Heart left ventricle (tissue), 13 donors: ENCODE data around the gene CCDC178.

Experiments used
- POLR2A ChIP-seq, 2 donors: fragments of 450-650 bp; IDR thresholded peaks; one replicate each; pipeline ENCODE4 v1.6.1; 2017; ENCODE audit warnings: antibody characterized with exemption in 2 of 2, mild to moderate bottlenecking in 2 of 2, moderate library complexity in 2 of 2
- TF ChIP-seq, protein P1 (sequence below), 12 donors: fragments of 200-600 bp; sonication (generic) in 4 of 12; IDR thresholded peaks; one replicate each; pipeline versions ENCODE4 v1.5.0 to v1.8.0; 2018 to 2022; ENCODE audit warnings: antibody characterized with exemption in 12 of 12, mild to moderate bottlenecking in 5 of 12
- donor health status: ischemic (EF 13 %, LVEDD 7.1; RV severe dilation, severe dysfunction).
- donor health status: DM: no; HTN: yes; CAD: no.
- donor health status: DM: no; HTN: no; CAD: no.
- donor health status: ischemic (EF 25% LVEDD 6.9; RV normal size, moderate dysfunction).
- donor health status: ischemic (EF 25% LVEDD 5.7; RV mildly dilated, moderate dysfunction).
- donor health status: ischemic (EF 35%, LVEDD 5.7; RV mildly dilated, moderate dysfunction).
- donor health status: nonischemic (EF 11% LVEDD 7.7; RV severe dilation, severe dysfunction).
- donor health status: DM: yes; HTN: yes; CAD: no.
- donor health status: PGD.
- donor health status: ischemic (EF 29% LVEDD 5.4; RV normal size, mild dysfunction).
- donor health status: nonischemic (EF 23%, LVEDD 6.1; RV moderate dilation, normal function).

DNA sequence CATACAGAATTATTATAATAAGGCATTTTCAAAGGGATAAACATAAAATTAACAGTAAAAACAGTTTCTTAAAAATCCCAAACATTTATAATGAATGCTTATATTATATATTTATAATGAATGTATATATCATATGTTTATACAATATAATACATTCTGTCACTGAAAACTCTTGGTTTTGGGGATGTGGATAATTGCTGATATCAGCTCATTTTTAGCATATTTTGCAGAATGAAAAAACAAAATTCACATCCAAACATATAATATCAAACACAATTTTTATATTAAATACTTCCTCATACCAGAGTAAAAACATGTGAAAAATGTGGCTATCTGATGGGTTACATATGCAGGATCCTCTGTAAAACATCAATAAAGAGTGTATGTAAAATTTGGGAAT, 465.0 kb downstream of the CCDC178 start:
- no peak for TF ChIP-seq POLR2A (IDR thresholded peaks at IDR 0.05)
- TF ChIP-seq, protein P1, sequence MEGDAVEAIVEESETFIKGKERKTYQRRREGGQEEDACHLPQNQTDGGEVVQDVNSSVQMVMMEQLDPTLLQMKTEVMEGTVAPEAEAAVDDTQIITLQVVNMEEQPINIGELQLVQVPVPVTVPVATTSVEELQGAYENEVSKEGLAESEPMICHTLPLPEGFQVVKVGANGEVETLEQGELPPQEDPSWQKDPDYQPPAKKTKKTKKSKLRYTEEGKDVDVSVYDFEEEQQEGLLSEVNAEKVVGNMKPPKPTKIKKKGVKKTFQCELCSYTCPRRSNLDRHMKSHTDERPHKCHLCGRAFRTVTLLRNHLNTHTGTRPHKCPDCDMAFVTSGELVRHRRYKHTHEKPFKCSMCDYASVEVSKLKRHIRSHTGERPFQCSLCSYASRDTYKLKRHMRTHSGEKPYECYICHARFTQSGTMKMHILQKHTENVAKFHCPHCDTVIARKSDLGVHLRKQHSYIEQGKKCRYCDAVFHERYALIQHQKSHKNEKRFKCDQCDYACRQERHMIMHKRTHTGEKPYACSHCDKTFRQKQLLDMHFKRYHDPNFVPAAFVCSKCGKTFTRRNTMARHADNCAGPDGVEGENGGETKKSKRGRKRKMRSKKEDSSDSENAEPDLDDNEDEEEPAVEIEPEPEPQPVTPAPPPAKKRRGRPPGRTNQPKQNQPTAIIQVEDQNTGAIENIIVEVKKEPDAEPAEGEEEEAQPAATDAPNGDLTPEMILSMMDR (IDR thresholded peaks at IDR 0.05): no peak
